ENCODE results near the gene DTX4.

DNA sequence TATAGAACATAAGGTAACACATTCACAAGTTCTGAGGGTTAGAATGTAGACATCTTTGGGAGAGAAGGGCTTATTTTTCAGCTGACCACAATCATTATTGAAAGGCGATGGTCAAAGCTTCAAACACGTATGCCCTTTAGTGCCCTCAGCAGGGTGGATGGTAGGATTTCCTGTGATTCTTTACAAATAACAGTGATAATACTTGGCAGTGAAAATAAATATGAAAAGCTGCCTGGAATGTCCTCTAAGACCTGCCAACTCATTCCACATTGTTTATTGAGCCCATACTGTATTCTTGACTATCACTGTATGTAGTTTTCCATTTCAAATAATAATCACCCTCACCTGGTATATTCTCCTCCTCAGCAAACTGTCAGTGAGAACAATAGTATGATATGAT is 54.5 kb downstream of the DTX4 start:
- no peak for TF ChIP-seq POLR2AphosphoS5 (IDR thresholded peaks at IDR 0.05; ENCODE audit: low read depth, low read length)
- TF ChIP-seq, protein P1, sequence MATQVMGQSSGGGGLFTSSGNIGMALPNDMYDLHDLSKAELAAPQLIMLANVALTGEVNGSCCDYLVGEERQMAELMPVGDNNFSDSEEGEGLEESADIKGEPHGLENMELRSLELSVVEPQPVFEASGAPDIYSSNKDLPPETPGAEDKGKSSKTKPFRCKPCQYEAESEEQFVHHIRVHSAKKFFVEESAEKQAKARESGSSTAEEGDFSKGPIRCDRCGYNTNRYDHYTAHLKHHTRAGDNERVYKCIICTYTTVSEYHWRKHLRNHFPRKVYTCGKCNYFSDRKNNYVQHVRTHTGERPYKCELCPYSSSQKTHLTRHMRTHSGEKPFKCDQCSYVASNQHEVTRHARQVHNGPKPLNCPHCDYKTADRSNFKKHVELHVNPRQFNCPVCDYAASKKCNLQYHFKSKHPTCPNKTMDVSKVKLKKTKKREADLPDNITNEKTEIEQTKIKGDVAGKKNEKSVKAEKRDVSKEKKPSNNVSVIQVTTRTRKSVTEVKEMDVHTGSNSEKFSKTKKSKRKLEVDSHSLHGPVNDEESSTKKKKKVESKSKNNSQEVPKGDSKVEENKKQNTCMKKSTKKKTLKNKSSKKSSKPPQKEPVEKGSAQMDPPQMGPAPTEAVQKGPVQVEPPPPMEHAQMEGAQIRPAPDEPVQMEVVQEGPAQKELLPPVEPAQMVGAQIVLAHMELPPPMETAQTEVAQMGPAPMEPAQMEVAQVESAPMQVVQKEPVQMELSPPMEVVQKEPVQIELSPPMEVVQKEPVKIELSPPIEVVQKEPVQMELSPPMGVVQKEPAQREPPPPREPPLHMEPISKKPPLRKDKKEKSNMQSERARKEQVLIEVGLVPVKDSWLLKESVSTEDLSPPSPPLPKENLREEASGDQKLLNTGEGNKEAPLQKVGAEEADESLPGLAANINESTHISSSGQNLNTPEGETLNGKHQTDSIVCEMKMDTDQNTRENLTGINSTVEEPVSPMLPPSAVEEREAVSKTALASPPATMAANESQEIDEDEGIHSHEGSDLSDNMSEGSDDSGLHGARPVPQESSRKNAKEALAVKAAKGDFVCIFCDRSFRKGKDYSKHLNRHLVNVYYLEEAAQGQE (IDR thresholded peaks at IDR 0.05; ENCODE audit: insufficient read depth in 1 of 2, low read depth in 2 of 2, low read length in 1 of 2), result no peak
